ENCODE measurements around the gene RBBP8NL.
"Not testable (repeated sequence)": the region's sequence is repeated elsewhere in the genome, so short reads cannot be mapped to it uniquely, and the experiment has no call there.

Gene RBBP8NL

DNA sequence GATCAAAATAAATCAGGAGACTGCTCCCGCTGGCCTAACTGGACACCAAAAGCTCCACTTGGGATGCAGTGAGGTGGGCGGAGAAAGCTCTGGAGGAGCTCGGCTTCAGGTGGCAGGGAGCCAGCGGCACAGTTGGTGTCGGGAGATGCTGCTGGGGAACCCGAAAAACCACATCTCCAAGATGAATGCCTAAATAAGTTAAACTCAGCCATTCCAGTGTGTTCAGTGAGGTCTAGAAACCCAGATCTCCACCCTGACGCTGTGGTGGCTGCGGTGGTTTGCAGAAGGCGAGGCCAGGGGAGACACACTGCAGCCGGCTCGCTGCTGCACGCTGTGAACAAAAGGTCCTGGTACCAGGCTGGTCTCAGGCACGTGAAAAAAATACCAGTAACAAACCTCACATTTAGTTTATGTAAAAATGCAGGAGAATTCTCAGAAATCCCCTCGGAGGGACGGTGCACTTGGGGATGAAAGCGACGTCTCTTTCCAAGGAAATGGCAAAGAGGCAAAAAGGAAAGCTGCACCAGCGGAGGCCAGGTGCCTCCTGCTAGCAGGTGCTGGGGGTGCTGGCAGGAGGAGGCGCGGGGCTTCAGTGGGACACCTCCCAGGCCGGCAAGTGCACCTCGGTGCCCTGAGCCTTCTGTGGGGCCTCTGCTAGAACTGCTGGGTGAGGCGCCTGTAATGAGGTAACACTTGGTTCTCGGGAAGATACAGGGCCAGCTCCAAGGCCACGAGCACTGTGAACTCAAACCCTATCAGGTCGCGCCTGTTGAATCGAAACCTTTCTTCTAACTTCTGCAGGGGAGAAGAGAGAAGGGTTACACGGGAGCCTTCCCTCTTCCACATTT lies 36.8 kb downstream of the RBBP8NL start:
- ATAC-seq, result no peak

DNA sequence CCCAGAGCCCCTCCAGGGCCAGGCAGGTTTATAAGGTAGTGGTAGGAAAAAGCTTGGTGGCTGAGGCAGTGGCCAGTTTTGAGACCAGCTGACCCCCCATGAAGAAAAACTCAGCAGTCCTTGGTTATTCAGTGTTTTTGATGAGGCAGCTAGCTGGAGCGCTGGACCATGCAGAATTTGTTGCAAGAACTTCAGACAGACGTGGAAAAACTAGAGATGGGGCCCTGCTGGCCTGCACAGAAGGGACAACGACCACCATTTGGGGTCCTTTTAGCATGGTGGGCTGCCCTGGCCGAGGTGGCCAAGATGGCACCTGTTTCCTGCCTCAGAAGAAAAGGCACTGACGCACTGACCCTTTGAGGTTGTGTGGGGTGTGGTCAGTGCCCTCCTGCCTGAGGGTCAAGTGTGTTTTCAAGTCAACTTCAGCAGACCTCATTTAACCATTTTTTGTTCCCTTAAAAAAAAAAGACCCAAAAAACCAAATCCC lies 37.7 kb downstream of the RBBP8NL start:
- no peak for ATAC-seq

DNA sequence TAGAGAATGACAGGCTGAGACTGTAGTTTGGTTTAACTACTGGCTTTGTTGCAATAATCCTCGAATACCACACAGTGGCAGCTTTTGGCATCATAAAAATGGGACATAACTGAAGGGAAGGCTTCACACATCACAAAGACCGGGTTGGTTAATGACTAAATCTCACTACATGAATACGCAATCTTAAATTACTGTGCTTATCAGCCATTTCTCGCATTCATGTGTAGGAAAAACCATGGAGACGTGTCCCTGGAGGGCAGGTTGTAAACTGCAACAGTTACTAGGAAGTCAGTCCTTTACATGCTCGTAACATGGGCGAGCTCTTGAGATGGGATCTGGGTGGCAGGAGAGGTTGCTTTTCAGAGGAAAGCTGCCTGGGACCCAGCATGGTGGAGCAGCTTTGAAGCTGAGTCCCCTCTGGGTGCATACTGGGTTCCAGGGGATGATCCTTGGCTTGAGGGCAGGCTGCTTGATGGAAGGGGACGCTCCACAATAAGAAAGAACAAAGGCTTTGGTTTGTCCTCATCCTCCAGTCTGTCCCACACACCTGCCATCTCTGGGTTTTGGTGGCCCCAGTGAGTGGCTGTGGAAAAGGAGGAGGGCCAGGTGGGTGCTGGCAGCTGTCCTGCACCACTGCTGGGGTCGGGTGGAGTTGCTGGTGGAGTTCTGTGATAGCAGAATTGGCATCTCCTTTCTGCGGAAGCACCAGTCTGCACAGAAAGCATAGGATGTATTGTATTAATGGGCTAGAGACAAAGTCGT lies 38.3 kb downstream of the RBBP8NL start:
- ATAC-seq, result no peak

DNA sequence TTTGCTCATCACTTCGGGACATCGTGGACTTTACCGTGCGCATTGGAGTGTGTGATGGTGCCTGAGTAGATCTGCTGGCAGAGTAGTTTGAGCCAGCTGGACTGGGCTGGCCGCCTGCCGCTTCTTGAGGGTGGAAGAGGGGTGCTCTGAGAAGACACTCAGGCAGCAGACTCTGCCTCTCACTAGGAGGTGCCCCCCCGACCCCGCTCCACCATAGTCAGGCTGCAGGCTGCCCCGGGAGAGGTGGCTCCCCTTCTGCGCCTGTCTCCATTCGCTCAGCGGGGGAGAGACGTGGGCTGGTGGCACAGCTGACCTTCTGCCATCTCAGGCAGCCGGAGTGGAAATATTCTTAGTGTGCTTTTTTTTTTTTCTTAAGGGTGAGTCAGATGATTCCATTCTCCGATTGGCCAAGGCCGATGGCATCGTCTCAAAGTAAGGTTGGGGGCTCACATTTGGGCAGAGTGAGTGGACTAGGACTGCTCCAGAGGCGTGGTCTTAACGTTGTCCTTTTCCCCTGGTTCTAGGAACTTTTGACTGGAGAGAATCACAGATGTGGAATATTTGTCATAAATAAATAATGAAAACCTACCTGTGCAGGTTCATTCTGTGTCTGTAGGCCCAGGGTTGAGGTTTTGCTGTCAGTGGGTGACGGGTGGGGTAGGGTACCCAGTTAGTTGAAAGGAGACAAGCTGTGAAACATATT lies 39.3 kb downstream of the RBBP8NL start:
- no peak for ATAC-seq

DNA sequence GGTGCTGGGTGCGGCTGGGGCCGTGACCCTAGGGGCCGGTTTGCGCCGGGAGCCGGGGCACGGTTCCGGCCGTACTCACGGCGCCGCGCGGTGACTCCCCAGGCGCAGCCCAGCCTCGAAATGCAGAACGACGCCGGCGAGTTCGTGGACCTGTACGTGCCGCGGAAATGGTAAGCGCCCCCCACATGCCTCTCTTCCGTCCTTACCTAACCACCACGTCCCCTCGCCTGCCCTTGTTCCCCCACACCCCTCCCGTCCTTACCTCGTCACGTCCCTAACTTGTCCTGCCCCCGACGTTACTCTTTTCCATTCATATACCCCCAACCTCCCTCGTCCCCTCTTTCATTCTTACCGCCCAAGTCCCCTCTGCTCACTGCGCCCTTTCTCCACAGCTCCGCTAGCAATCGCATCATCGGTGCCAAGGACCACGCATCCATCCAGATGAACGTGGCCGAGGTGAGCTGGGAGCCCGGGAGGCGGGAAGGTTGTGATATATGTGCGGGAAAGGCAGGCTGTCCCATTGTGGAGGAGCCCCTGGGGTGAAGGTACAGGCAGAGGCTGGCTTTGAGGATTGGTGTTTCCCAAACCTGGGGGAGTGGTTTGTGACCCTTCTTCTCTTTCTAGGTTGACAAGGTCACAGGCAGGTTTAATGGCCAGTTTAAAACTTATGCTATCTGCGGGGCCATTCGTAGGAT lies 40.0 kb downstream of the RBBP8NL start:
- no peak for ATAC-seq

DNA sequence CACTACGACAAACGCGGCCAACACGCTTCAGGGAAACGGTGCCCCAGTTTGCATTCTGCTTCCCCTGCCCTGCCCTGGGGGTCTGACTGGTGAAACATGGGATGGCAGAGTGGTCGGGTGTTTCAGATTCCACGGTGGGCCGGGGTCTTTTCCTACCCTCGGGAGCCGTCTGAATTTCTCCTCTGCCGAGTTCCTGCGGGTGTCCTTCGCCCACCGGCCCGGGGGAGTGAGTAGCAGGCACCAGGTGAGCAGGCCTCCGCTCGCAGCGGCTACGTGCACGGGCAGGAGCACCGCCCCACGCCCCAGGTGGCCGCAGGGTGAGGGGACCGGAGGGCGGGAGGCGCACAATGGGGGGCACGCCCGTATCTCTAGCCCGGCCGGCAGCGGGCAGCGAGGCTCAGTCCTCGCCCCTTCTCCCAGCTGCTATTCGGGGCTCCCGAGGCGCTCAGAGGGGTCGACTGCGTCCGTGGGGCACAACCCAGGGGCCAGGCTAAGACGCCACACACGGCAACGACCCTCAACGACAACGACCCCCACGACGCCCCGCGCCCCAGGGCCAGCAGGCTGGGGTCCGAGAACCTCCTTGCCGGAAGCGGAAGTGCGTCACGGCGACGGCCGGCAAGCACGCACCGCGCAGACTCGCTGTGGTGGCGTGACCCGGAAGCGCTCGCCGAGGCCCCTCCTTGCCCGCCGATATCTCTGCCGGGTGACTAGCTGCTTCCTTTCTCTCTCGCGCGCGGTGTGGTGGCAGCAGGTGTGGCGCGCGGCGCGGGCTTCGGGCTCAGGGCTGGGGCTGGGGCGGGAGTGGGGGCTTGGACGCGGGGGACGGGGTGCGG lies 40.7 kb downstream of the RBBP8NL start, which contains the start of gene RPS21:
Gene RPS21, plus strand, starts transcription at position 721 of the 836 bp plus-strand sequence. CDS start 236 bp downstream, outside the sequence.
- peak; percentile 89 to 91 for ATAC-seq

DNA sequence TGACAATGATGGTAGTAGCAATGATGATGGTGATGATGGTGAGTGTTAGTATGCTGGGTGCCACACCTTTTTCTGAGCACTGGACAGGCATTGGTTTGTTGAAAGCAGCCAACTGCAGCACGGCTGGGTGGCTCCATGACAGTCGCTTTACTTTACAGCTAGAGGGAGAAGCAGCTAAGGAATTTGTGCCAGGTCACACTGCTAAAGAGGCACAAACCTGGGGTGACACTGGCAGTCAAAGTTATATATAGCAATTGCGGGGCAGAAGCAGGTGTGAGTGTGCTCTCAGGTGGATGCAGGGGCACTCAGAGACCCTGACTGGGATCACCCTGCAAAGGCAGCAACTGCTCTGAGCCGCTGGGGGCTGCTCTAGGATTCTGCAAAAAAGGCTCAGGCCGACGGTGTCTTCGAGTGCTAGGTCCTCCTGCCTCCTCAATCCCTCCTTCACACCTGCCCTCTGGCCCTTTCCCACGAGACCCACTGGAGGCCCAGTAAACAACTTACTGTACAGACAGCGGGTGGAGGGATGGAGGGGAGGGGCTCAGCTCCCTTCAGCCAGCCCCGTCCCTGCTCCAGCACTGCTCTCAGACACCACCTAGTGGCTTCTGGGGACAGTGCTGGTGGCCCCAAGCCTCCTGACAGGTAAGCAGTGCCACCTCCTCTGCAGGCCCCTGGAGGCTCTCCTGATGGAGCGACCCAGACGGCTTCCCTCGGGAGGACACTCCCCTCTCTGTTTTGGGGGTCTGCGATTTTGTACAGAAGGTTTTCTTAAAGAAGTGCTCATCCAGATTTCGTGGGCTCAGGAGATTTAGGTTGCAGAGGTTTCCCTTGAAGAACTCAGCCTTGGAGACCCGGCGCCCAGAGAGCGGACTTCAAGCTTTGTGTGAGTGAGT lies 44.8 kb downstream of the RBBP8NL start:
- ATAC-seq, result peak; percentile 70 to 73

DNA sequence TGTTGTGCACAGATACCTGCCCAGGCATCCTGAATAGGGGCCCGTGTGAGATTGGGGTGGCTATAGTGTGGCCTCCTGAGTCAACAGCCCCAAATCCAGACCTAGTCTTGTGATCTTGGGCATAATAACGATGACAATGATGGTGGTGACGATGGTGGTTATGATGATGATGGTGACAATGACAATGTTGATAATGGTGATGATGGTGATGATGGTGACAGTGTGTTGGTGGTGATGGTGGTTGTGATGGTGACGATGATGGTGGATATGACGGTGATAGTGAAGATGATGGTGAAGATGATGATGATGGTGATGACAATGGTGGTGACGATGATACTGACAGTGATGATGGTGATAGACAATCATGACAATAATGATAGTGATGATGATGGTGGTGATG lies 45.5 kb downstream of the RBBP8NL start:
- ATAC-seq, result no peak

DNA sequence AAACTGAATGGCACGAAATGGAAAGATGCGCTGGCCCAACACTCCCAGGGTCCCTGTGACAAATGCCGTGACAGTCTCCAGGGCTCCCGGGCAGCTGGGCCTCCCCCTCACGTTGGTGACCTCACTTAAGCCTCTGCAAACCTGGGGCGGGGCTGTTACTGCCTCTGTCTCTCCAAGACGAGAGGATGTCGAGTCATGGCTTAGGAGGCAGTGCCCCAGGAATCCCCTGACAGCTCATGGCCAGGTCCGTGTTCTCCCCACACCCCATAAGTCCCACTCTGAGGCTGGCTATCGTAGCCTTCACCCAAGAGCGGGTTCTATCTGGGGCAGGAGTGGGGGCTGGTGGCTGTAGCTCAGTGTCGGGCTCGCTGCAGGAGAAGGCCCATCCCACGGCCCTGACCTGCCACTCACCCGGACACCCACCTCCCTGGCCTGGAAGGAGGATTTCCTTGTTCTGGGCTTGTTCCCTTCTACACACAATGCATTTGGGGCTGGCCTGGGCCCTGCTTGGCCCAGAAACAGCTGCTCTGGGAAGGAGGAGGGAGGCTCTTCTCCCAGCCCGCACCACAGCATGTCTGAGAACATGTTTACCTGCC lies 46.0 kb downstream of the RBBP8NL start:
- no peak for ATAC-seq

DNA sequence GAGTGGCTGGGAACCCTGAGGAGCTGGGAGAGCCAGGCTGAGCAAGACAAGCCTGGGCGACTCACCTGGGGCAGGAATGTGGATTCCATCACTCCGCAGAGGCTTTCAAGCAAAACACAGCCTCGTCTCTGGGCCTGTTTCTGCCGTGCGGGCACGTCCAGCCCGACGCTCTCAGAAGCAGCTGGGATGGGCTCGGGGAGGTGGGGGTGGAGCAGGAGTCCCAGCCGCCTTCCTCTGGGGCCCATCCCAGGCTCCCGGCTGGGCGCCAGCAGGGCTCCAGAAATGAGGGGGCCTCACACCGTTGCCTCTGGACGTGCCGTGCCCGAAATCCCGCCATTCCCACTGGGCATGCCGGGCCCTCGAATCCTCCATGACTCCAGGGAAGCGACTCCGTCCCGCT lies 49.1 kb downstream of the RBBP8NL start:
- no peak for ATAC-seq

DNA sequence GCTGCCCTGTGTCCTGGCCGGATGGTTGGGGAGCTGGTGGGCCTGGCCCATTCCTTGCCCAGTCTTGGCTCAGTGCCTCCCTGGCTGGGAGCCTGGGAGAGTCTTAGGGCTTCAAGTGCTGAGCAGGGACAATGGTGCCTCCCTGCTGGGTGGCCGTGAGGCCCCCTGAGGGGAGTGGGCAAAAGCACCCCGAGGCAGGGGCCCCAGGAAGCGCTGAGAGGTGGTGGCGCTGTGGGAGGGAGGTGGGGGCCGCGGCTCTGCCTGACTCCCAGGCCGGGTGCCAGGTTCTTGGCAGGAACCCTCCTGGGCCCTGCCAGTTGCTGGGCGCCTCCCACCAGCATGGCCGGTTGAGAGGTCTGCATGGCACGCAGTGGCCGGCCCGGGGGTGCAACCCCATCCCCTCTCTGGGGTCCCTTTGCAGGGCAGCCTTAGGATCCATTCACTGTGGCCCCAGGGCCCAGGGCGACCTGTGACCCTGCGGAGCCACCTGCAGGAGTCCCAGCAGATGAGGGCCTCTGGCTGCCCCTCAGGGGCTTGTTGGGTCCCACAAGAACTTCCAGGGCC lies 49.6 kb downstream of the RBBP8NL start:
- no peak for ATAC-seq

DNA sequence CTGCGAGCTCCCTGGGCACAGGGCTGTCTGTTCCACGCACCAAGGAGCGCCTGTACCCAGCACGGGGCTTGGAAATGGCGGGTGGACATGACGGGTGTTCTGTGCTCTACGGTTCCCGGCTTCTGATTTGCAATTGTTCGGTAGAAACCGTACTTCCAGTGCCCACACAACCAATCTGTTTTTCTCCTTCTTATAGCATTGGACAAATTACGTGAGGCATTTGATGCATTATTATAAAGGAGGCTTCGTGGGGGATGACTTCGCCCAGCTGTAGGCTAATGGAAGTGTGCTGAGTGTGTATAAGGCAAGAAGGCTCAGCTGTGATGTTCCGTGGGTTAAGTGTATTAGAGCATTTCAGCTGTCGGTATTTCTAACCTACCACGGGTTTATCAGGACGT lies 50.3 kb downstream of the RBBP8NL start:
- no peak for ATAC-seq

DNA sequence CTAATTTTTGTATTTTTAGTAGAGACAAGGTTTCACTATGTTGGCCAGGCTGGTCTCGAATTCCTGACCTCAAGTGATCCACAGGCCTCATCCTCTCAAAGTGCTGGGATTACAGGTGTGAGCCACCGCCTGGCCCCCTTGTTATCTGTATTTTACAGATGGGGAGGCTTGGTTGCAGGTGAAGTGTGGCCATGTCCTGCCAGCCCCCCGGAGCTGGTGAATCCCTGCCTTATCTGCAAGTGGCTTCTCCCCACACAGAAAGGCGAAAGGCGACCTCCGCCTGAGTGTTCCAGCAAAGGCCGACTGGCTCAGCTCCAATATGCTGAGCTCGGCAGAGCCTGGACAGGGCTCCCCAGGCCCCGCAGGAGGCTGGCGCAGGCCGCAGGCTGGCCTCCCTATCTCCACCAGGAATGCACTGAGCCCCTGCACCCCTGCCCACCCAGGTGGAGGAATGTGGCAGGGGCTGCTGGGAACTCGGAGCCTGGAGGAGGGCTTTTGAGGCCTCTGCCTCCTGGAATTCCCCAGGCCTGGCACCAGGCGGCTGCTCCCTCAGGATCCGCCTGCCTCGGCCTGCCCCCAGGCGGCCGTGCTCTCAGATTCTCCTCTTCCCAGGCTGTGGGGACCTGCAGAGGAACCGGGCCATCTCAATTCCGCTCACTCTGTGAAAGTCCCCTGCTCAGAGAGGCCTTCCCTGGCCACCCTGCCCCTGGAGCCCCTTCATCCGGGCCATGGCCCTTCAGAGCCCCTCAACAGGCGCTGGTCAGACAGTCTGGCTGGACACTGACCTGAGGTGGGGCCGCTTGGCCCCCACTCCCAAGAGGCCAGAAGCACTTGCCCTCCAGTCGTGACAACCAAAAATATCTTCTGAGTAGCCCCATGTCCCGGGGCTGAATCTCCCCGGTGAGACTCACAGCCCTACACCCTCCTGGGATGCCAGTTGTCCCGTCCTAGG lies 51.0 kb downstream of the RBBP8NL start:
- no peak for ATAC-seq

DNA sequence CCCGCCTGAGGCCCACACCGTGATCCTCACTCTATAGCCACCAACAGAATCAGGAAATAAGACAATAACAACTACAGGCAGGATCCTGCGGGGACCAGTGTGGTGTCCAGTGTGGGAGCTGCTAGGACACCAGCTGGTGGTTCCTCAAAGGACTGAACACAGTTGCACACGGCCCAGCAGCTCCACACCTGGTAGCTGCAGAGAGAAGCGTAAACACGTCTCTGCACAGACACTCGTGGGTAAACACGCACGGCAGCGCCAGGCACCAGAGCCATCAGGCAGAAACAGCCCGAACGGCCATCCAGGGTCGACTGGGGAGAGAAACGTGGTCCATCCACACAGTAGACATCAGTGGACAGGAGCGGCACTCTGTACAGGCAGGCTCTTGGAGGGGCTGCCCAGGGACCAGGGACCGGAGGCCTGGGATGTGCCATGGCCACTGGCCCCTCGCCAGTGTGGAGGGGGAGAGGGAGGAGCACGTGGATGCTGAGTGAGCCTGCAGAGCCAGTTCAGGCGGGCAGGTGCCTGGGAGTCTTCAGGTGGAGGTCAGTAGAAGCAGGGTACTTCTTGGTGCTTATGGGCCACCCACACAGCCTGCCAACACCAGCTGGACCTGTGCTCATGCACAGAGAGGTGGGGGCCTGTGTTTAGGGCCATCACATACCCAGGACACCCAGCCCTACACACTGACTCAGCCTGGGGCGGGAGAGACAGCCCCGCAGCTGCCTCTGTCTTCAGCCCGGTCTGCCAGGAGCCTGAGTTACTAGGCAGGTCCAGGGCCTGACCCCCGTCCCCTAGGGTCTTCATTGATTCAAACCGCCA lies 52.8 kb downstream of the RBBP8NL start:
- ATAC-seq, result no peak

DNA sequence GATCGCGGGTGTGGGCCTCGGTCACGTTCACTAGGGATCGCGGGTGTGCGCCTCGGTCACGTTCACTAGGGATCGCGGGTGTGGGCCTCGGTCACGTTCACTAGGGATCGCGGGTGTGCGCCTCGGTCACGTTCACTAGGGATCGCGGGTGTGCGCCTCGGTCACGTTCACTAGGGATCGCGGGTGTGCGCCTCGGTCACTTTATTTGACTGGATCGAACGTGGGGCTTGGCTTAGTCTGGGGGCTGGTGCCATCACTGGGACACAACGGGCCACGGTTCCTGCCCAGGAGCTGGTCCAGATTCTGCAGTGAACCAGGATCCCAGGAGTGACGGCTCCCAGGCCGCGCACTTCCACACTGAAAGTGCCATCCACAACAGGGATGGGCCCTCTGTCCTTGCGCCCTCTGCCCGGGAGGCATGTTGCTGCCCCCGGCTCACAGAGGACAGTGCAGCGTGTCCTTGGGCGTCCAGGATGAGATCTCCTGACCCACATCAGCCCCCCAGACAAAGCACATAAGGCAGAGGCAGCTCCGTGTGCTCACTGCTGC lies 53.6 kb downstream of the RBBP8NL start:
- not testable (repeated sequence) for ATAC-seq

DNA sequence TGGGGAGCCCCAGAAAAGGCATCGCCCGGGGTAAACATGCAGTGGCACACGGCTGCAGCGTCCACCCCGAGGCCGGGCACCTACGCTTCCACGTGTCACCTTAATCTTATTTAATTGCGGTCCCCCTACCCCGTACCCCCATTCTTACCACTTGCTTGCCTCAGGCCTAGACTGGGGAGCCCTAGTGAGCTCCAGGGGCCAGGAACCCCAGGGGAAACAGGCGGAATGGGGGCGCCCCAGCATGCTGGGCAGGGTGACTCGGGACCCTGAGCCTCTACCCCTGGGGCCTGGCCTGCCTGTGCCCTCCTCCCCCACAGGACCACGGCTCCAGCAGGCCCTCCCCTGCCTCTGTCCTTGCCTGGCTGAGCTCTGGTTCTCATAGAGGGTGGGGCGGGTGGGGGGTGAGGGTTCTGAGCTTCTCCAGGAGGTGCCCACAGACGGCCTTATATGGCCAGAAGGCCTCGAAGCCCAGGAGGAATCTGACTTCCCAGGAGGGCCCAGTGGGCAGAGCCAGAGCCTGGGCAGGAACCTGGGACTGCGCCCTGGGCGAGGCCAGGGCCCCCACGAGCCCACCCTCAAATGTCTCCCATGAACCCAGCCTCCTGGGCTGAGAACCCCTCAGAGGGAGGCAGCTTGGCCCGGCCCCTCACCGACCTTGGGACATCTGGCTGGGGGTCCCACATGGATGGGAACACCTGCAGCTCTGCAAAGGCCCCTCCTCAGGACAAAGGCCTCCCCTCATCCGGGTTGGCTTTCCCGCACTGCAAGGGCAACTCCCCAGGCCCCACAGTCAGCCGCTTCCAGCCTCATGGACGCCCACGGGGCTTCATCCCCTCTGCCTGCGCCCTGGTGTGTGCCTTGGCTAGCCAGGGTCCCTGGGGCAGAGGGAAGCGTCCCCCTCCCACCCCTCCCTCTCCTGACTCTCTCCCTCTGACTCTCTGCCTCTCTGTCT lies 55.0 kb downstream of the RBBP8NL start:
- ATAC-seq, result no peak
